ENCODE measurements around the gene TMEM138.

Gene TMEM138

DNA sequence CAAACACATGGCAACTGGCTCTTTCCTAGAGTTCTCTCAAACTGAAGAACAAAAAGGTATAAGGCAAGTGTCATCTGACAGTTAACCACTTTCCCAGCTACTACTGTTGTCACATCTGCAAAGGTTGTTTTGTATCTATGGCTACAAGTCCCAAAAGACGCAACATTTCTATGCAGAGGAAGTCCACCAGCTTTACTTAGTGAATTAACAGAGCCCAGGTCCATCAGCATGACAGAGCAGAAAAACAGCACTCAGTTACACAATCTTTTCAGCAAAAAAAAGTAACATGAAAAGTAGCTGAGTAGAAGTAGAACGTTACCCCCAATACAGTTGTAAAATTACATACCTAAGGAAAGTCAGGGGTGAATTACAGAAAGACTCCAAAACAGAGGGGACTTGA lies 55.5 kb downstream of the TMEM138 start:
- CTCF ChIA-PET = no interaction called here
- DNase-seq (ENCODE audit: extremely low spot score) = no peak
- no peak for TF ChIP-seq ARNT (IDR thresholded peaks at IDR 0.05)
- TF ChIP-seq HDGF (IDR thresholded peaks at IDR 0.05; ENCODE audit: borderline replicate concordance) = no peak
- no peak for TF ChIP-seq TARDBP (IDR thresholded peaks at IDR 0.05)
- no peak for TF ChIP-seq L3MBTL2 (conservative IDR thresholded peaks at IDR 0.05)
- TF ChIP-seq, protein P1, sequence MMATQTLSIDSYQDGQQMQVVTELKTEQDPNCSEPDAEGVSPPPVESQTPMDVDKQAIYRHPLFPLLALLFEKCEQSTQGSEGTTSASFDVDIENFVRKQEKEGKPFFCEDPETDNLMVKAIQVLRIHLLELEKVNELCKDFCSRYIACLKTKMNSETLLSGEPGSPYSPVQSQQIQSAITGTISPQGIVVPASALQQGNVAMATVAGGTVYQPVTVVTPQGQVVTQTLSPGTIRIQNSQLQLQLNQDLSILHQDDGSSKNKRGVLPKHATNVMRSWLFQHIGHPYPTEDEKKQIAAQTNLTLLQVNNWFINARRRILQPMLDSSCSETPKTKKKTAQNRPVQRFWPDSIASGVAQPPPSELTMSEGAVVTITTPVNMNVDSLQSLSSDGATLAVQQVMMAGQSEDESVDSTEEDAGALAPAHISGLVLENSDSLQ (IDR thresholded peaks at IDR 0.05) = no peak
- TF ChIP-seq SUZ12 (IDR thresholded peaks at IDR 0.05) = no peak
- TF ChIP-seq BHLHE40 (IDR thresholded peaks at IDR 0.05; ENCODE audit: borderline replicate concordance) = no peak
- no peak for TF ChIP-seq LEF1 (IDR thresholded peaks at IDR 0.05; ENCODE audit: borderline replicate concordance)
- TF ChIP-seq ELF4 (IDR thresholded peaks at IDR 0.05) = no peak
- POLR2A ChIA-PET = interaction anchor here (2.0 to 2.2 kb wide), 2 partner anchors 12 to 25 kb away, joined by 4 to 17 read pairs; partner anchors contain the start of genes CPSF7, SDHAF2 and TMEM216

DNA sequence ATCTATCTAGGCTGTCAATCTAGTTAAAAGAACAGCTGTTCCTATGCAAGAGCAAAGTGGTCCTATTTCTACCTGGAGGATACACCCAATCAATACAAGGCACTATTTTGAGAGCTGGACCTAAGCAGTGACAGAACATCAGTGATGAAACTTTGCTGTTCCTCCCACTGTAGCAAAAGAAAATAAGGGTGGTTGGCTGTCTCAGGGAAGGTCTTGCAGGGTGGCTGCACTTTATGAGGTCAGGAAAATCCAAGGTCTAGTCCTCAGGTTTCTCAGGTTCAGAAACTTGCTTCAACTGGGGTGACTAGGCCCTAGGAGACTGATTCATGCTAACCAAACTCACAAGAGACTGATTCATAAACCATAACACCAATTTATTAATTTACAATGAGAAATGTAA lies 56.0 kb downstream of the TMEM138 start:
- TF ChIP-seq ZNF384 (IDR thresholded peaks at IDR 0.05) (no peak), SP1 (IDR thresholded peaks at IDR 0.05) (no peak), HDGF (IDR thresholded peaks at IDR 0.05; ENCODE audit: borderline replicate concordance) (no peak), ELF4 (IDR thresholded peaks at IDR 0.05) (no peak), SUZ12 (IDR thresholded peaks at IDR 0.05) (no peak), BHLHE40 (IDR thresholded peaks at IDR 0.05; ENCODE audit: borderline replicate concordance) (no peak), CTBP1 (IDR thresholded peaks at IDR 0.05; ENCODE audit: borderline replicate concordance) (no peak), FOXA1 (IDR thresholded peaks at IDR 0.05) (no peak), ARNT (IDR thresholded peaks at IDR 0.05) (no peak), FOXK2 (IDR thresholded peaks at IDR 0.05) (no peak), L3MBTL2 (conservative IDR thresholded peaks at IDR 0.05) (no peak)
- TF ChIP-seq, protein P1 (IDR thresholded peaks at IDR 0.05) = no peak
- POLR2A ChIA-PET = interaction anchor here (2.0 to 2.2 kb wide), 2 partner anchors 11 to 26 kb away, joined by 4 to 17 read pairs; partner anchors contain the start of genes CPSF7, SDHAF2 and TMEM216
- CTCF ChIA-PET = no interaction called here
- DNase-seq (ENCODE audit: extremely low spot score) = no peak
